K562 (cell line): ENCODE measurements around the gene ZNF672. TPM values are rescaled to one million over a fixed set of nuclear protein-coding genes. Genes with fewer than 3 reads are reported as not detected.

Experiments
- KDM2B ChIP-seq: fragments of 250-450 bp; sonication (Bioruptor Pico); IDR thresholded peaks from 2 replicates; pipeline ENCODE4 v1.8.0; 2021; ENCODE audit warnings: mild to moderate bottlenecking, moderate library complexity
- SIRT6 ChIP-seq: IDR thresholded peaks from one replicate; pipeline ENCODE4 v1.6.1; 2012; ENCODE audit warnings: low read depth, mild to moderate bottlenecking, control low read depth, inconsistent platforms, low read length, moderate library complexity
- TBL1XR1 ChIP-seq, 2 experiments: IDR thresholded peaks; 2 replicates each; pipeline ENCODE4 v1.6.1; 2012; ENCODE audit warnings: improper control_type of control experiment in 2 of 2, low read length in 2 of 2, mild to moderate bottlenecking in 1 of 2
- TCF3 ChIP-seq: sonication (generic); formaldehyde crosslinking; IDR thresholded peaks from 2 replicates; pipeline ENCODE4 v1.4.0; 2020; ENCODE audit warnings: mild to moderate bottlenecking, missing genetic modification reagents
- ZNF263 ChIP-seq: sonication (generic); formaldehyde crosslinking; IDR thresholded peaks from 2 replicates; pipeline ENCODE4 v1.8.0; 2022; ENCODE audit warnings: mild to moderate bottlenecking, missing genetic modification reagents, borderline replicate concordance
- polyA plus RNA-seq, 8 experiments: library from polyadenylated mRNA; depleted of rRNA in 4 of 8; stranded (reverse) in 5 of 8; unstranded in 3 of 8; fragments of >200 nt; fragmentation: Nextera tagmentation in 2 of 8; fragmentation: Illumina TruSeq in 1 of 8; extraction: Ambion mirVana in 2 of 8; extraction: Trizol in 1 of 8; gene quantifications; 2 replicates each; pipeline versions ENCODE4 v1.2.1 to v1.2.3, GENCODE V29; 2011 to 2014; ENCODE audit warnings: inconsistent platforms in 1 of 8, missing spikeins in 1 of 8
- total RNA-seq, 7 experiments: library from RNA; depleted of rRNA in 6 of 7; stranded (reverse); fragments of >200 nt in 6 of 7; fragmentation: Illumina TruSeq in 2 of 7; extraction: Trizol in 2 of 7; gene quantifications; 2 replicates each; pipeline versions ENCODE4 v1.2.1 to v1.2.3, GENCODE V29; 2011 to 2021; ENCODE audit warnings: low replicate concordance in 1 of 7
- TF ChIP-seq, protein P1 (sequence below): fragments of 450-650 bp; IDR thresholded peaks from 2 replicates; pipeline ENCODE4 v1.6.1; 2016; ENCODE audit warnings: mild to moderate bottlenecking
- TF ChIP-seq, protein P2 (sequence below): fragments of 450-650 bp; conservative IDR thresholded peaks from 2 replicates; pipeline ENCODE4 v1.6.1; 2016; ENCODE audit warnings: missing genetic modification characterization, low read depth, mild to moderate bottlenecking, control low read depth, missing compliant biosample characterization
- TF ChIP-seq, protein P3 (sequence below): fragments of 250-450 bp; sonication (Bioruptor Pico); IDR thresholded peaks from 2 replicates; pipeline ENCODE4 v1.4.0; 2020; ENCODE audit warnings: mild to moderate bottlenecking, moderate library complexity
- TF ChIP-seq, protein P4 (sequence below): fragments of 250-450 bp; sonication (Bioruptor Pico); IDR thresholded peaks from 2 replicates; pipeline ENCODE4 v1.4.0; 2020; ENCODE audit warnings: mild to moderate bottlenecking
- TF ChIP-seq, protein P5 (sequence below): sonication (generic); formaldehyde crosslinking; IDR thresholded peaks from 2 replicates; pipeline ENCODE4 v1.8.0; 2023; ENCODE audit warnings: mild to moderate bottlenecking, missing genetic modification reagents

Gene ZNF672
- total and polyA plus RNA-seq, 9 of the 15 experiments (the other 6 are each of a cell fraction or from before 2014, with no cell fraction given), result 1.9 to 57.9 (median 24.1) TPM

DNA sequence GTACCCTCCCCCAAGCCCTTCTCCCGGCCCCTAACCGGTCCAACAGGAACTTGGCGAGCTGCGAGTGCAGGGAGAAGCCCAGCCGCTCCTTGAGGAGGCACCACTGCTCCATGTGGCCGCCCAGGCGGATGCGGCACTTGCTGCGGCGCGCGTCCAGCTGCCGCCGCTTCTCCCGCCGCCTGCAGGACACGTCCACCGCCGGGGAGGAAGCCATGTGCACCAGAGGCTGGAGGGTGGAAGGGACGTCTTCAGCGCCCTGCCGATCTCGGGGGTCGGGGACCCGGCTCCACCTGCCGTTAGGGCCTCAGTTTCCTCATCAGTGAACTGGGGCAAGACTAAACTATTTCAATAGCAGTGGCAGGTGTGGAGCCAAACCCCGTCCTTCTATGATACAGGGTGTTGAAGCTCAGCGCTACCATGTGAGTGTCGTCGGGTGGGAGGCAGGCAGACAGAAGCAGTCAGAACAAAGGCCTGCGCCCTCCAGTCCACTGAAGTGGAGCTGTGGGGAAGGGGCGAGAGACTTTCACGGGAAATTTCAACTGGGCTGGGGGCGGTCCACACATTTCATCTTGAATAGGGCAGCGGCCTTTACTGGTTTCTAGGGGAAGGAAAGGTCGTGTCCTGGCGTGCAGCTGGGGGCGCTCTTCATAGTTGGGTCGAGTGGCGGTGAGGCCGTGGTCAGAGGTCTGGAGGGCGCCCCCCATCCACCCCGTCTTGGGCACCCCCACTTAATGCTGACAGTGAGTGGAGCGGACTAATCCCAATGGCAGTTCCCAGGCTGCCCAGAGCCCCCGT lies 20.3 kb downstream of the ZNF672 start (continued):
- TF ChIP-seq, protein P1, sequence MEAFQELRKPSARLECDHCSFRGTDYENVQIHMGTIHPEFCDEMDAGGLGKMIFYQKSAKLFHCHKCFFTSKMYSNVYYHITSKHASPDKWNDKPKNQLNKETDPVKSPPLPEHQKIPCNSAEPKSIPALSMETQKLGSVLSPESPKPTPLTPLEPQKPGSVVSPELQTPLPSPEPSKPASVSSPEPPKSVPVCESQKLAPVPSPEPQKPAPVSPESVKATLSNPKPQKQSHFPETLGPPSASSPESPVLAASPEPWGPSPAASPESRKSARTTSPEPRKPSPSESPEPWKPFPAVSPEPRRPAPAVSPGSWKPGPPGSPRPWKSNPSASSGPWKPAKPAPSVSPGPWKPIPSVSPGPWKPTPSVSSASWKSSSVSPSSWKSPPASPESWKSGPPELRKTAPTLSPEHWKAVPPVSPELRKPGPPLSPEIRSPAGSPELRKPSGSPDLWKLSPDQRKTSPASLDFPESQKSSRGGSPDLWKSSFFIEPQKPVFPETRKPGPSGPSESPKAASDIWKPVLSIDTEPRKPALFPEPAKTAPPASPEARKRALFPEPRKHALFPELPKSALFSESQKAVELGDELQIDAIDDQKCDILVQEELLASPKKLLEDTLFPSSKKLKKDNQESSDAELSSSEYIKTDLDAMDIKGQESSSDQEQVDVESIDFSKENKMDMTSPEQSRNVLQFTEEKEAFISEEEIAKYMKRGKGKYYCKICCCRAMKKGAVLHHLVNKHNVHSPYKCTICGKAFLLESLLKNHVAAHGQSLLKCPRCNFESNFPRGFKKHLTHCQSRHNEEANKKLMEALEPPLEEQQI, result no peak; the same call in 1 of the 2 replicates
- TF ChIP-seq, protein P2, sequence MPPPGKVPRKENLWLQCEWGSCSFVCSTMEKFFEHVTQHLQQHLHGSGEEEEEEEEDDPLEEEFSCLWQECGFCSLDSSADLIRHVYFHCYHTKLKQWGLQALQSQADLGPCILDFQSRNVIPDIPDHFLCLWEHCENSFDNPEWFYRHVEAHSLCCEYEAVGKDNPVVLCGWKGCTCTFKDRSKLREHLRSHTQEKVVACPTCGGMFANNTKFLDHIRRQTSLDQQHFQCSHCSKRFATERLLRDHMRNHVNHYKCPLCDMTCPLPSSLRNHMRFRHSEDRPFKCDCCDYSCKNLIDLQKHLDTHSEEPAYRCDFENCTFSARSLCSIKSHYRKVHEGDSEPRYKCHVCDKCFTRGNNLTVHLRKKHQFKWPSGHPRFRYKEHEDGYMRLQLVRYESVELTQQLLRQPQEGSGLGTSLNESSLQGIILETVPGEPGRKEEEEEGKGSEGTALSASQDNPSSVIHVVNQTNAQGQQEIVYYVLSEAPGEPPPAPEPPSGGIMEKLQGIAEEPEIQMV, result no peak
- TF ChIP-seq SIRT6 (no peak), ZNF263 (peak; percentile 11; the same call in 1 of the 2 replicates), KDM2B (CRISPR knock-in tag) (no peak), TCF3 (CRISPR knock-in tag) (no peak), TBL1XR1 (IDR thresholded peaks at IDR 0.05; ENCODE audit: low read length in 2 of 2) (0 out of 4 replicates have a peak, but pooled peaks of 1 of the 2 experiments have one; percentile 7)
- TF ChIP-seq, protein P3, sequence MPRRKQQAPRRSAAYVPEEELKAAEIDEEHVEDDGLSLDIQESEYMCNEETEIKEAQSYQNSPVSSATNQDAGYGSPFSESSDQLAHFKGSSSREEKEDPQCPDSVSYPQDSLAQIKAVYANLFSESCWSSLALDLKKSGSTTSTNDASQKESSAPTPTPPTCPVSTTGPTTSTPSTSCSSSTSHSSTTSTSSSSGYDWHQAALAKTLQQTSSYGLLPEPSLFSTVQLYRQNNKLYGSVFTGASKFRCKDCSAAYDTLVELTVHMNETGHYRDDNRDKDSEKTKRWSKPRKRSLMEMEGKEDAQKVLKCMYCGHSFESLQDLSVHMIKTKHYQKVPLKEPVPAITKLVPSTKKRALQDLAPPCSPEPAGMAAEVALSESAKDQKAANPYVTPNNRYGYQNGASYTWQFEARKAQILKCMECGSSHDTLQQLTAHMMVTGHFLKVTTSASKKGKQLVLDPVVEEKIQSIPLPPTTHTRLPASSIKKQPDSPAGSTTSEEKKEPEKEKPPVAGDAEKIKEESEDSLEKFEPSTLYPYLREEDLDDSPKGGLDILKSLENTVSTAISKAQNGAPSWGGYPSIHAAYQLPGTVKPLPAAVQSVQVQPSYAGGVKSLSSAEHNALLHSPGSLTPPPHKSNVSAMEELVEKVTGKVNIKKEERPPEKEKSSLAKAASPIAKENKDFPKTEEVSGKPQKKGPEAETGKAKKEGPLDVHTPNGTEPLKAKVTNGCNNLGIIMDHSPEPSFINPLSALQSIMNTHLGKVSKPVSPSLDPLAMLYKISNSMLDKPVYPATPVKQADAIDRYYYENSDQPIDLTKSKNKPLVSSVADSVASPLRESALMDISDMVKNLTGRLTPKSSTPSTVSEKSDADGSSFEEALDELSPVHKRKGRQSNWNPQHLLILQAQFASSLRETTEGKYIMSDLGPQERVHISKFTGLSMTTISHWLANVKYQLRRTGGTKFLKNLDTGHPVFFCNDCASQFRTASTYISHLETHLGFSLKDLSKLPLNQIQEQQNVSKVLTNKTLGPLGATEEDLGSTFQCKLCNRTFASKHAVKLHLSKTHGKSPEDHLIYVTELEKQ (CRISPR knock-in tag), result no peak
- TF ChIP-seq, protein P4, sequence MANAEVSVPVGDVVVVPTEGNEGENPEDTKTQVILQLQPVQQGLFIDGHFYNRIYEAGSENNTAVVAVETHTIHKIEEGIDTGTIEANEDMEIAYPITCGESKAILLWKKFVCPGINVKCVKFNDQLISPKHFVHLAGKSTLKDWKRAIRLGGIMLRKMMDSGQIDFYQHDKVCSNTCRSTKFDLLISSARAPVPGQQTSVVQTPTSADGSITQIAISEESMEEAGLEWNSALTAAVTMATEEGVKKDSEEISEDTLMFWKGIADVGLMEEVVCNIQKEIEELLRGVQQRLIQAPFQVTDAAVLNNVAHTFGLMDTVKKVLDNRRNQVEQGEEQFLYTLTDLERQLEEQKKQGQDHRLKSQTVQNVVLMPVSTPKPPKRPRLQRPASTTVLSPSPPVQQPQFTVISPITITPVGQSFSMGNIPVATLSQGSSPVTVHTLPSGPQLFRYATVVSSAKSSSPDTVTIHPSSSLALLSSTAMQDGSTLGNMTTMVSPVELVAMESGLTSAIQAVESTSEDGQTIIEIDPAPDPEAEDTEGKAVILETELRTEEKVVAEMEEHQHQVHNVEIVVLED (CRISPR knock-in tag), result peak; percentile 61
- TF ChIP-seq, protein P5, sequence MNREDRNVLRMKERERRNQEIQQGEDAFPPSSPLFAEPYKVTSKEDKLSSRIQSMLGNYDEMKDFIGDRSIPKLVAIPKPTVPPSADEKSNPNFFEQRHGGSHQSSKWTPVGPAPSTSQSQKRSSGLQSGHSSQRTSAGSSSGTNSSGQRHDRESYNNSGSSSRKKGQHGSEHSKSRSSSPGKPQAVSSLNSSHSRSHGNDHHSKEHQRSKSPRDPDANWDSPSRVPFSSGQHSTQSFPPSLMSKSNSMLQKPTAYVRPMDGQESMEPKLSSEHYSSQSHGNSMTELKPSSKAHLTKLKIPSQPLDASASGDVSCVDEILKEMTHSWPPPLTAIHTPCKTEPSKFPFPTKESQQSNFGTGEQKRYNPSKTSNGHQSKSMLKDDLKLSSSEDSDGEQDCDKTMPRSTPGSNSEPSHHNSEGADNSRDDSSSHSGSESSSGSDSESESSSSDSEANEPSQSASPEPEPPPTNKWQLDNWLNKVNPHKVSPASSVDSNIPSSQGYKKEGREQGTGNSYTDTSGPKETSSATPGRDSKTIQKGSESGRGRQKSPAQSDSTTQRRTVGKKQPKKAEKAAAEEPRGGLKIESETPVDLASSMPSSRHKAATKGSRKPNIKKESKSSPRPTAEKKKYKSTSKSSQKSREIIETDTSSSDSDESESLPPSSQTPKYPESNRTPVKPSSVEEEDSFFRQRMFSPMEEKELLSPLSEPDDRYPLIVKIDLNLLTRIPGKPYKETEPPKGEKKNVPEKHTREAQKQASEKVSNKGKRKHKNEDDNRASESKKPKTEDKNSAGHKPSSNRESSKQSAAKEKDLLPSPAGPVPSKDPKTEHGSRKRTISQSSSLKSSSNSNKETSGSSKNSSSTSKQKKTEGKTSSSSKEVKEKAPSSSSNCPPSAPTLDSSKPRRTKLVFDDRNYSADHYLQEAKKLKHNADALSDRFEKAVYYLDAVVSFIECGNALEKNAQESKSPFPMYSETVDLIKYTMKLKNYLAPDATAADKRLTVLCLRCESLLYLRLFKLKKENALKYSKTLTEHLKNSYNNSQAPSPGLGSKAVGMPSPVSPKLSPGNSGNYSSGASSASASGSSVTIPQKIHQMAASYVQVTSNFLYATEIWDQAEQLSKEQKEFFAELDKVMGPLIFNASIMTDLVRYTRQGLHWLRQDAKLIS, result peak; percentile 59; the same call in 1 of the 2 replicates
